ENCODE measurements around the gene SLC16A2. TPM values are rescaled to one million over a fixed set of nuclear protein-coding genes. Genes with fewer than 3 reads are reported as not detected.

SLC16A2 gene
- total RNA-seq, 3 donors from 2014 or later = 4.8 to 10.8 (median 6.6) TPM

- intact Hi-C loops (cut with DNase I; ENCODE audit: low total_unique reads) = no loop called here
- H3K27me3 ChIP-seq = peaks cover 0 to 59% of the 10 kb centered on the region in 2 donors
- no peak overlapping the region for H3K4me3 ChIP-seq
- H3K9me3 ChIP-seq = no peaks in the 10 kb centered on the region
- DNase-seq (ENCODE audit: low spot score in 2 of 2) = no peak
- TF ChIP-seq POLR2A (IDR thresholded peaks at IDR 0.05) = no peak
- no peaks in the 10 kb centered on the region for H3K4me1 ChIP-seq
- peak overlapping the region in 1 of 2 donors; percentile 86 for H3K27ac ChIP-seq
- H3K36me3 ChIP-seq = no peaks in the 10 kb centered on the region
Measured at GRCh38 chrX:74534569-74535038, 113.3 kb downstream of the SLC16A2 start.

- Histone ChIP-seq H3K9me3 (no peaks in the 10 kb centered on the region), H3K4me3 (peak overlapping the region in 2 of 3 donors; percentile 54 to 62), H3K27ac (peak overlapping the region in 1 of 2 donors; percentile 86), H3K27me3 (peaks cover 0 to 59% of the 10 kb centered on the region in 2 donors), H3K4me1 (no peaks in the 10 kb centered on the region), H3K36me3 (no peaks in the 10 kb centered on the region)
- TF ChIP-seq POLR2A (IDR thresholded peaks at IDR 0.05) (no peak), POLR2AphosphoS5 (IDR thresholded peaks at IDR 0.05) (no peak), CTCF (IDR thresholded peaks at IDR 0.05) (no peak)
- intact Hi-C loops (cut with DNase I; ENCODE audit: low total_unique reads) = no loop called here
- DNase-seq (ENCODE audit: low spot score in 2 of 2) = no peak
Measured at GRCh38 chrX:74535086-74535407, 113.8 kb downstream of the SLC16A2 start.

DNA sequence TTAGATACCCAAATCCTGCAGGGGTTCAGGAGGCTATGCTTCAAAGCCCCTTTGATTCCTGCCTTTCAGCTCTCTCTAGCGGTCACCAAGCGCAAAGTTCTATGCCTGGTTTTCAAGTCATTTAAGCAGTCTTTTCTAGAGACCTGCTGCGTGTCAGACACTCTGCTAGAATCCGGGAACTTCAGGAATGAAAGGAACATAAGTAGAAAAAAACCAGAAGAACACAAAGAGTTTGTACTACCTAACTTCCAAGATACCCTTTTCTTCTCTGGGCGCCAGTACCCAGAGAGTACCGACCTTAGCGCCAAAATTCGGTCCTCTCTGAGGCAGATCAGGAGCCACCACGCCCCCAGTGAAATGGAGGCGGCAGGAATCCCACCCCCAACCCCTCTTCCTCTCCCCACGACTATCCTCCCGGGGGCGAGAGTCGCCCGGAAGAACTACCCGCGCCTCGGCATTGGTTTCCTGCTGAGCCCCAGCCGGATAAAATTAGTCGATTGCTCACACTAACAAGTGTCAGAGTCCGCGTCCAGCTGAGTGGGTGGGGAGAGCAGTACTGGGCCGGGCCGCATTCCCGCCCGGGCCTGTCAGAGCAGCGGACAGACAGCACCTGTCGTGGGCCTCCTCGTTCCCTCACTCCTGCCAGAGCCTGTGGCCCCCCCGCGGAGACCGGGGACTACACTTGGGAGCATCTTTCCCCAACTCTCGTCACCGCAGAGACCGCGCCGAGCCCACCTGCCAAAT, 114.3 kb downstream of the SLC16A2 start:
- Histone ChIP-seq H3K4me3 (peak overlapping the region; percentile 46 to 62 (median 54)), H3K9me3 (no peaks in the 10 kb centered on the region), H3K36me3 (no peaks in the 10 kb centered on the region), H3K27me3 (peaks cover 0 to 60% of the 10 kb centered on the region in 2 donors), H3K27ac (peak overlapping the region; percentile 81 to 86), H3K4me1 (no peaks in the 10 kb centered on the region)
- peak; percentile 51 to 67 for DNase-seq (ENCODE audit: low spot score in 2 of 2)
- intact Hi-C loops (cut with DNase I; ENCODE audit: low total_unique reads) = no loop called here
- TF ChIP-seq POLR2AphosphoS5 (IDR thresholded peaks at IDR 0.05) = no peak
- no peak for TF ChIP-seq CTCF (IDR thresholded peaks at IDR 0.05)
- TF ChIP-seq POLR2A (IDR thresholded peaks at IDR 0.05) = no peak

- no peaks in the 10 kb centered on the region for H3K36me3 ChIP-seq
- intact Hi-C loops (cut with DNase I; ENCODE audit: low total_unique reads) = no loop called here
Measured at GRCh38 chrX:74536152-74536831, 115.0 kb downstream of the SLC16A2 start.

GRCh38 chrX:74536832-74537371, 115.6 kb downstream of the SLC16A2 start:
- no peak for DNase-seq (ENCODE audit: low spot score in 2 of 2)
- TF ChIP-seq CTCF (IDR thresholded peaks at IDR 0.05) (no peak), POLR2AphosphoS5 (IDR thresholded peaks at IDR 0.05) (no peak), POLR2A (IDR thresholded peaks at IDR 0.05) (no peak)
- Histone ChIP-seq H3K4me1 (no peaks in the 10 kb centered on the region), H3K27me3 (peaks cover 0 to 65% of the 10 kb centered on the region in 2 donors), H3K36me3 (no peaks in the 10 kb centered on the region), H3K9me3 (no peaks in the 10 kb centered on the region), H3K4me3 (peak overlapping the region; percentile 46 to 62 (median 54)), H3K27ac (peak overlapping the region; percentile 81 to 86)
- intact Hi-C loops (cut with DNase I; ENCODE audit: low total_unique reads) = no loop called here

More at GRCh38 chrX:74536152-74536831, 115.0 kb downstream of the SLC16A2 start:
- H3K9me3 ChIP-seq = no peaks in the 10 kb centered on the region
- peak overlapping the region; percentile 46 to 62 (median 54) for H3K4me3 ChIP-seq
- DNase-seq (ENCODE audit: low spot score in 2 of 2) = peak; percentile 62 to 71
- H3K27me3 ChIP-seq = peaks cover 0 to 63% of the 10 kb centered on the region in 2 donors
- TF ChIP-seq POLR2A (IDR thresholded peaks at IDR 0.05) = peak; percentile 20
- TF ChIP-seq POLR2AphosphoS5 (IDR thresholded peaks at IDR 0.05) = peak; percentile 6 to 58 (median 36)
- peak in 2 of 3 donors; percentile 31 to 52 for TF ChIP-seq CTCF (IDR thresholded peaks at IDR 0.05)
- H3K27ac ChIP-seq = peak overlapping the region; percentile 81 to 86
- no peaks in the 10 kb centered on the region for H3K4me1 ChIP-seq
